HL-60 (cell line): ENCODE measurements around the gene ELMOD3.

Experiments used
- POLR2AphosphoS5 ChIP-seq: IDR thresholded peaks from 2 replicates; pipeline ENCODE4 v1.6.1; 2012; ENCODE audit warnings: low read depth
- TF ChIP-seq, protein P1 (sequence below): IDR thresholded peaks from one replicate; pipeline ENCODE4 v1.5.1; 2011; ENCODE audit warnings: low read length, control low read depth, inconsistent platforms; ENCODE audit not compliant: insufficient read depth

GRCh38 chr2:85330839-85331636 lies 23.5 kb upstream of the ELMOD3 start:
- TF ChIP-seq, protein P1, sequence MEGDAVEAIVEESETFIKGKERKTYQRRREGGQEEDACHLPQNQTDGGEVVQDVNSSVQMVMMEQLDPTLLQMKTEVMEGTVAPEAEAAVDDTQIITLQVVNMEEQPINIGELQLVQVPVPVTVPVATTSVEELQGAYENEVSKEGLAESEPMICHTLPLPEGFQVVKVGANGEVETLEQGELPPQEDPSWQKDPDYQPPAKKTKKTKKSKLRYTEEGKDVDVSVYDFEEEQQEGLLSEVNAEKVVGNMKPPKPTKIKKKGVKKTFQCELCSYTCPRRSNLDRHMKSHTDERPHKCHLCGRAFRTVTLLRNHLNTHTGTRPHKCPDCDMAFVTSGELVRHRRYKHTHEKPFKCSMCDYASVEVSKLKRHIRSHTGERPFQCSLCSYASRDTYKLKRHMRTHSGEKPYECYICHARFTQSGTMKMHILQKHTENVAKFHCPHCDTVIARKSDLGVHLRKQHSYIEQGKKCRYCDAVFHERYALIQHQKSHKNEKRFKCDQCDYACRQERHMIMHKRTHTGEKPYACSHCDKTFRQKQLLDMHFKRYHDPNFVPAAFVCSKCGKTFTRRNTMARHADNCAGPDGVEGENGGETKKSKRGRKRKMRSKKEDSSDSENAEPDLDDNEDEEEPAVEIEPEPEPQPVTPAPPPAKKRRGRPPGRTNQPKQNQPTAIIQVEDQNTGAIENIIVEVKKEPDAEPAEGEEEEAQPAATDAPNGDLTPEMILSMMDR = no peak
- no peak for TF ChIP-seq POLR2AphosphoS5
